ENCODE measurements around the gene ARL6IP1.
"Not testable (repeated sequence)": the region's sequence is repeated elsewhere in the genome, so short reads cannot be mapped to it uniquely, and the experiment has no call there.

- TF ChIP-seq CTCF (IDR thresholded peaks at IDR 0.05); NFYB (CRISPR knock-in tag; conservative IDR thresholded peaks at IDR 0.05; ENCODE audit: low read depth); SP1 (CRISPR knock-in tag; conservative IDR thresholded peaks at IDR 0.05); CBFB (CRISPR knock-in tag; IDR thresholded peaks at IDR 0.05; ENCODE audit: low read depth); ATF1 (CRISPR knock-in tag; IDR thresholded peaks at IDR 0.05); FOXK1 (CRISPR knock-in tag; IDR thresholded peaks at IDR 0.05); ATF2 (CRISPR knock-in tag; IDR thresholded peaks at IDR 0.05; ENCODE audit: borderline replicate concordance, low read depth); FOXP1 (CRISPR knock-in tag; IDR thresholded peaks at IDR 0.05; ENCODE audit: borderline replicate concordance); MAX (CRISPR knock-in tag; IDR thresholded peaks at IDR 0.05); JUN (CRISPR knock-in tag; IDR thresholded peaks at IDR 0.05); AR (CRISPR knock-in tag; IDR thresholded peaks at IDR 0.05); STAT6 (CRISPR knock-in tag; conservative IDR thresholded peaks at IDR 0.05; ENCODE audit: low read depth); IRF1 (CRISPR knock-in tag; IDR thresholded peaks at IDR 0.05): not testable (repeated sequence)
Observed at GRCh38 chr16:18777664-18778063, 23.7 kb downstream of the ARL6IP1 start.
